ENCODE results near the gene DBN1. TPM values are rescaled to one million over a fixed set of nuclear protein-coding genes. Genes with fewer than 3 reads are reported as not detected.
A peak's percentile ranks its signal among the peaks of the same experiment; 100 is the strongest.

DBN1 gene
- total and polyA plus RNA-seq, 9 of the 15 experiments (the other 6 are each of a cell fraction or from before 2014, with no cell fraction given) = 0.25 to 87.2 (median 27.9) TPM

GRCh38 chr5:177425801-177426565 lies 47.5 kb downstream of the DBN1 start (continued):
- TF ChIP-seq NR0B1 (IDR thresholded peaks at IDR 0.05; ENCODE audit: partially characterized antibody) (no peak), ZNF449 (CRISPR knock-in tag; IDR thresholded peaks at IDR 0.05) (no peak), IFI16 (CRISPR knock-in tag; IDR thresholded peaks at IDR 0.05) (no peak), MTA2 (IDR thresholded peaks at IDR 0.05; ENCODE audit: low read depth) (no peak), RBBP5 (IDR thresholded peaks at IDR 0.05; ENCODE audit: borderline replicate concordance, insufficient read depth, low read length, poor library complexity, severe bottlenecking) (peak; percentile 21), ZNF668 (CRISPR knock-in tag; IDR thresholded peaks at IDR 0.05) (no peak), ZNF280A (IDR thresholded peaks at IDR 0.05; ENCODE audit: low read depth, partially characterized antibody) (no peak), CEBPG (CRISPR knock-in tag; IDR thresholded peaks at IDR 0.05) (no peak), CEBPG (tag; conservative IDR thresholded peaks at IDR 0.05 in 1 of 2, IDR thresholded peaks at IDR 0.05 in 1 of 2) (no peak), SAP30 (IDR thresholded peaks at IDR 0.05; ENCODE audit: borderline replicate concordance, insufficient read depth, low read depth, low read length, poor library complexity, severe bottlenecking) (peak; percentile 60), KLF6 (CRISPR knock-in tag; IDR thresholded peaks at IDR 0.05; ENCODE audit: borderline replicate concordance) (peak; percentile 77; the same call in 1 of the 2 replicates), ZMIZ1 (IDR thresholded peaks at IDR 0.05; ENCODE audit: low read depth in 2 of 2, low read length in 2 of 2) (0 out of 4 replicates have a peak, but pooled peaks of 1 of the 2 experiments have one; percentile 45), FOXJ2 (tag; IDR thresholded peaks at IDR 0.05) (peak; percentile 82), IRF1 (CRISPR knock-in tag; IDR thresholded peaks at IDR 0.05; ENCODE audit: borderline replicate concordance) (no peak), KHSRP (IDR thresholded peaks at IDR 0.05) (no peak), ARID2 (IDR thresholded peaks at IDR 0.05) (no peak), ZNF717 (CRISPR knock-in tag; IDR thresholded peaks at IDR 0.05) (no peak), HNRNPH1 (optimal IDR thresholded peaks at IDR 0.05; ENCODE audit: low read depth, low read length) (no peak)

Data from K562 (cell line).